Subcutaneous abdominal adipose tissue (tissue), 5 donors: ENCODE data around the gene CLECL1.
"Not testable (repeated sequence)": the region's sequence is repeated elsewhere in the genome, so short reads cannot be mapped to it uniquely, and the experiment has no call there.

ENCODE experiments used
- H3K27ac ChIP-seq: one replicate; pipeline ENCODE4 v1.7.0; 2013; ENCODE audit warnings: low read depth, mild to moderate bottlenecking, inconsistent platforms, low read length, moderate library complexity
- H3K27me3 ChIP-seq, 5 donors: one replicate each; pipeline ENCODE4 v1.7.0; 2013; ENCODE audit warnings: low read length in 5 of 5, inconsistent platforms in 1 of 5; ENCODE audit not compliant: control insufficient read depth in 5 of 5, insufficient read depth in 4 of 5
- H3K36me3 ChIP-seq, 5 donors: one replicate each; pipeline ENCODE4 v1.7.0; 2013; ENCODE audit warnings: low read length in 5 of 5; ENCODE audit not compliant: control insufficient read depth in 5 of 5, insufficient read depth in 5 of 5
- H3K4me1 ChIP-seq, 5 donors: one replicate each; pipeline ENCODE4 v1.7.0; 2013; ENCODE audit warnings: low read length in 5 of 5, mild to moderate bottlenecking in 3 of 5, moderate library complexity in 1 of 5; ENCODE audit not compliant: control insufficient read depth in 5 of 5, insufficient read depth in 5 of 5
- H3K4me3 ChIP-seq, 5 donors: one replicate each; pipeline ENCODE4 v1.7.0; 2013; ENCODE audit warnings: low read length in 5 of 5, low read depth in 1 of 5
- H3K9ac ChIP-seq, 5 donors: one replicate each; pipeline ENCODE4 v1.7.0; 2013; ENCODE audit warnings: low read length in 5 of 5, mild to moderate bottlenecking in 4 of 5, moderate library complexity in 3 of 5
- H3K9me3 ChIP-seq, 5 donors: one replicate each; pipeline ENCODE4 v1.7.0; 2013; ENCODE audit warnings: low read length in 5 of 5; ENCODE audit not compliant: control insufficient read depth in 5 of 5
- donor health status: healthy.
- donor health status: healthy.
- donor health status: healthy.
- donor health status: healthy.
- donor health status: healthy.

The CLECL1 gene

GRCh38 chr12:9698681-9699080 is 34.2 kb downstream of the CLECL1 start:
- Histone ChIP-seq H3K27ac (no peak overlapping the region), H3K9me3 (peaks cover 0 to 4% (median 0%) of the 10 kb centered on the region in 5 donors), H3K4me1 (peaks cover 0 to 10% (median under 1%) of the 10 kb centered on the region in 5 donors), H3K36me3 (peaks cover 3 to 14% (median 9%) of the 10 kb centered on the region in 5 donors), H3K4me3 (no peak overlapping the region), H3K27me3 (no peaks in the 10 kb centered on the region), H3K9ac (no peak overlapping the region)

GRCh38 chr12:9697619-9698018 is 35.3 kb downstream of the CLECL1 start:
- H3K4me3 ChIP-seq: no peak overlapping the region
- no peak overlapping the region for H3K9ac ChIP-seq
- H3K27me3 ChIP-seq: no peaks in the 10 kb centered on the region
- peaks cover 0 to 10% (median 3%) of the 10 kb centered on the region in 5 donors for H3K4me1 ChIP-seq
- no peak overlapping the region for H3K27ac ChIP-seq
- peaks cover 3 to 20% (median 13%) of the 10 kb centered on the region in 5 donors for H3K36me3 ChIP-seq
- peaks cover 0 to 4% (median 0%) of the 10 kb centered on the region in 5 donors for H3K9me3 ChIP-seq

GRCh38 chr12:9695661-9696060 is 37.2 kb downstream of the CLECL1 start:
- peaks cover 3 to 21% (median 14%) of the 10 kb centered on the region in 5 donors for H3K36me3 ChIP-seq
- not testable (repeated sequence) for H3K9me3 ChIP-seq

GRCh38 chr12:9695150-9695549 is 37.7 kb downstream of the CLECL1 start:
- H3K27ac ChIP-seq, H3K4me1 ChIP-seq, H3K27me3 ChIP-seq, H3K9ac ChIP-seq, H3K4me3 ChIP-seq, H3K9me3 ChIP-seq: not testable (repeated sequence)
- H3K36me3 ChIP-seq: peaks cover 3 to 21% (median 14%) of the 10 kb centered on the region in 5 donors

More at GRCh38 chr12:9695661-9696060, 37.2 kb downstream of the CLECL1 start:
- H3K9ac ChIP-seq, H3K4me1 ChIP-seq, H3K27ac ChIP-seq, H3K4me3 ChIP-seq, H3K27me3 ChIP-seq: not testable (repeated sequence)

- Histone ChIP-seq H3K27me3 (no peaks in the 10 kb centered on the region), H3K9me3 (peaks cover 0 to 3% (median 0%) of the 10 kb centered on the region in 5 donors), H3K27ac (no peak overlapping the region), H3K36me3 (peaks cover 3 to 21% (median 15%) of the 10 kb centered on the region in 5 donors), H3K9ac (no peak overlapping the region), H3K4me3 (no peak overlapping the region), H3K4me1 (peaks cover 0 to 3% (median 0%) of the 10 kb centered on the region in 5 donors)
These were observed 38.7 kb downstream of the CLECL1 start for GRCh38 chr12:9694241-9694640.

- peaks cover 7 to 34% (median 24%) of the 10 kb centered on the region in 5 donors for H3K36me3 ChIP-seq
- no peak overlapping the region for H3K27ac ChIP-seq
- peaks cover 0 to 3% (median 0%) of the 10 kb centered on the region in 5 donors for H3K4me1 ChIP-seq
- no peak overlapping the region for H3K4me3 ChIP-seq
- H3K9me3 ChIP-seq: peaks cover 0 to 3% (median 0%) of the 10 kb centered on the region in 5 donors
- H3K27me3 ChIP-seq: no peaks in the 10 kb centered on the region
- H3K9ac ChIP-seq: no peak overlapping the region
These were observed 40.0 kb downstream of the CLECL1 start for GRCh38 chr12:9692909-9693308.

- no peak overlapping the region for H3K27ac ChIP-seq
- H3K4me3 ChIP-seq: no peak overlapping the region
- no peaks in the 10 kb centered on the region for H3K27me3 ChIP-seq
- peaks cover 9 to 24% (median 16%) of the 10 kb centered on the region in 5 donors for H3K36me3 ChIP-seq
- no peak overlapping the region for H3K9ac ChIP-seq
- H3K9me3 ChIP-seq: no peaks in the 10 kb centered on the region
- no peaks in the 10 kb centered on the region for H3K4me1 ChIP-seq
These were observed 45.7 kb downstream of the CLECL1 start for GRCh38 chr12:9687228-9687627.

- no peaks in the 10 kb centered on the region for H3K9me3 ChIP-seq
- H3K36me3 ChIP-seq: peaks cover 9 to 27% (median 16%) of the 10 kb centered on the region in 5 donors
- no peaks in the 10 kb centered on the region for H3K27me3 ChIP-seq
- no peak overlapping the region for H3K9ac ChIP-seq
- H3K4me1 ChIP-seq: no peaks in the 10 kb centered on the region
- H3K27ac ChIP-seq: no peak overlapping the region
- no peak overlapping the region for H3K4me3 ChIP-seq
These were observed 47.0 kb downstream of the CLECL1 start for GRCh38 chr12:9685915-9686314.

- H3K9me3 ChIP-seq, H3K4me3 ChIP-seq, H3K27me3 ChIP-seq, H3K4me1 ChIP-seq, H3K27ac ChIP-seq, H3K9ac ChIP-seq: not testable (repeated sequence)
- peaks cover 9 to 27% (median 16%) of the 10 kb centered on the region in 5 donors for H3K36me3 ChIP-seq
These were observed 47.5 kb downstream of the CLECL1 start for GRCh38 chr12:9685366-9685765.

GRCh38 chr12:9682949-9683348 is 49.9 kb downstream of the CLECL1 start:
- H3K9ac ChIP-seq, H3K27me3 ChIP-seq, H3K4me1 ChIP-seq, H3K27ac ChIP-seq, H3K4me3 ChIP-seq, H3K9me3 ChIP-seq: not testable (repeated sequence)
- H3K36me3 ChIP-seq: peaks cover 3 to 15% (median 8%) of the 10 kb centered on the region in 5 donors
